Ishikawa (cell line): Measurements from ENCODE around the gene HSPBP1.

Source experiments
- CEBPB ChIP-seq: IDR thresholded peaks from 2 replicates; pipeline ENCODE4 v1.6.1; 2012
- CREB1 ChIP-seq: IDR thresholded peaks from 2 replicates; pipeline ENCODE4 v1.6.1; 2012; ENCODE audit warnings: low read depth
- EGR1 ChIP-seq: IDR thresholded peaks from 2 replicates; pipeline ENCODE4 v1.6.1; 2012
- EP300 ChIP-seq: IDR thresholded peaks from 2 replicates; pipeline ENCODE4 v1.6.1; 2012; ENCODE audit warnings: borderline replicate concordance
- FOXM1 ChIP-seq: IDR thresholded peaks from 2 replicates; pipeline ENCODE4 v1.6.1; 2012; ENCODE audit warnings: low read depth, borderline replicate concordance
- MAX ChIP-seq: IDR thresholded peaks from 2 replicates; pipeline ENCODE4 v1.6.1; 2012
- NFIC ChIP-seq: IDR thresholded peaks from 2 replicates; pipeline ENCODE4 v1.6.1; 2012
- RAD21 ChIP-seq: IDR thresholded peaks from 2 replicates; pipeline ENCODE4 v1.6.1; 2012; ENCODE audit warnings: low read depth
- REST ChIP-seq: IDR thresholded peaks from 2 replicates; pipeline ENCODE4 v1.6.1; 2012; ENCODE audit warnings: low read depth, mild to moderate bottlenecking
- TAF1 ChIP-seq: IDR thresholded peaks from 2 replicates; pipeline ENCODE4 v1.6.1; 2012; ENCODE audit warnings: low read depth, mild to moderate bottlenecking
- TCF12 ChIP-seq: IDR thresholded peaks from 2 replicates; pipeline ENCODE4 v1.6.1; 2012; ENCODE audit warnings: low read depth
- TEAD4 ChIP-seq: IDR thresholded peaks from 2 replicates; pipeline ENCODE4 v1.6.1; 2012
- USF1 ChIP-seq: IDR thresholded peaks from 2 replicates; pipeline ENCODE4 v1.6.1; 2012
- YY1 ChIP-seq: IDR thresholded peaks from 2 replicates; pipeline ENCODE4 v1.6.1; 2012; ENCODE audit warnings: low read depth
- ZBTB7A ChIP-seq: IDR thresholded peaks from 2 replicates; pipeline ENCODE4 v1.6.1; 2012; ENCODE audit warnings: low read depth

The HSPBP1 gene

GRCh38 chr19:55322204-55322885, 42.4 kb upstream of the HSPBP1 start:
- TF ChIP-seq FOXM1, result no peak
- no peak for TF ChIP-seq TCF12
- TF ChIP-seq MAX, result no peak
- TF ChIP-seq YY1, result no peak
- TF ChIP-seq REST, result no peak
- no peak for TF ChIP-seq RAD21
- no peak for TF ChIP-seq CREB1
- TF ChIP-seq EGR1, result no peak
- no peak for TF ChIP-seq USF1
- TF ChIP-seq TAF1, result no peak
- no peak for TF ChIP-seq TEAD4
- no peak for TF ChIP-seq ZBTB7A
- TF ChIP-seq CEBPB, result no peak
- no peak for TF ChIP-seq EP300
- TF ChIP-seq NFIC, result no peak

GRCh38 chr19:55321466-55322137, 41.7 kb upstream of the HSPBP1 start:
- TF ChIP-seq REST, result no peak
- 0 out of 2 replicates have a peak, but pooled peaks have one; percentile 3 for TF ChIP-seq ZBTB7A

GRCh38 chr19:55320844-55321419, 41.0 kb upstream of the HSPBP1 start:
- TF ChIP-seq EP300, result no peak
- TF ChIP-seq EGR1, result no peak
- TF ChIP-seq RAD21, result no peak
- TF ChIP-seq TCF12, result no peak
- TF ChIP-seq CEBPB, result no peak
- TF ChIP-seq USF1, result no peak
- TF ChIP-seq REST, result no peak
- no peak for TF ChIP-seq NFIC
- TF ChIP-seq FOXM1, result no peak
- no peak for TF ChIP-seq ZBTB7A
- no peak for TF ChIP-seq TEAD4
- no peak for TF ChIP-seq MAX
- no peak for TF ChIP-seq YY1
- TF ChIP-seq CREB1, result no peak

- TF ChIP-seq USF1 (0 out of 2 replicates have a peak, but pooled peaks have one; percentile 13), YY1 (no peak)
These were observed 39.9 kb upstream of the HSPBP1 start for GRCh38 chr19:55319785-55320184.
